ENCODE data around the gene TOMM6.
"Not testable (repeated sequence)": the region's sequence is repeated elsewhere in the genome, so short reads cannot be mapped to it uniquely, and the experiment has no call there.

The TOMM6 gene

GRCh38 chr6:41766043-41766664 lies 21.3 kb upstream of the TOMM6 start:
- not testable (repeated sequence) for DNase-seq

GRCh38 chr6:41767112-41767833 lies 20.2 kb upstream of the TOMM6 start:
- DNase-seq, result peak; percentile 55

GRCh38 chr6:41768545-41769308 lies 18.8 kb upstream of the TOMM6 start:
- DNase-seq, result no peak

GRCh38 chr6:41769376-41769775 lies 18.1 kb upstream of the TOMM6 start:
- no peak for DNase-seq

- no peak for DNase-seq
Measured at GRCh38 chr6:41770381-41771057, 17.0 kb upstream of the TOMM6 start.

- no peak for DNase-seq
Measured at GRCh38 chr6:41771058-41771983, 16.2 kb upstream of the TOMM6 start.

- DNase-seq, result no peak
Measured at GRCh38 chr6:41774841-41775240, 12.7 kb upstream of the TOMM6 start.

- DNase-seq, result no peak
Measured at GRCh38 chr6:41775293-41775882, 12.1 kb upstream of the TOMM6 start.

- peak; percentile 75 for DNase-seq
Measured at GRCh38 chr6:41777551-41778285, 9.8 kb upstream of the TOMM6 start.

- no peak for DNase-seq
Measured at GRCh38 chr6:41778895-41779294, 8.6 kb upstream of the TOMM6 start.

- DNase-seq, result no peak
Measured at GRCh38 chr6:41779336-41779735, 8.2 kb upstream of the TOMM6 start.

GRCh38 chr6:41779788-41780550 lies 7.5 kb upstream of the TOMM6 start, which contains the start of gene FRS3:
TSS of gene FRS3 (minus strand) at chr6:41779900. CDS start at chr6:41776987, 2,913 bp downstream.
- DNase-seq, result peak; percentile 92

GRCh38 chr6:41780551-41781365 lies 6.7 kb upstream of the TOMM6 start, which contains the start of gene PRICKLE4:
TSS of gene PRICKLE4 (plus strand) at chr6:41780782. CDS start at chr6:41783474, 2,692 bp downstream.
- DNase-seq, result no peak

GRCh38 chr6:41781366-41781730 lies 6.1 kb upstream of the TOMM6 start:
- no peak for DNase-seq

GRCh38 chr6:41783106-41783780 lies 4.3 kb upstream of the TOMM6 start:
- DNase-seq, result no peak

- peak; percentile 97 for DNase-seq
Measured at GRCh38 chr6:41784581-41785171, 2.8 kb upstream of the TOMM6 start.

GRCh38 chr6:41785254-41785653 lies 2.2 kb upstream of the TOMM6 start:
- no peak for DNase-seq
